Fibroblast of skin of left quadriceps (primary cell): Measurements from ENCODE around the gene HSD17B8.
A peak's percentile ranks its signal among the peaks of the same experiment; 100 is the strongest.
"Not testable (repeated sequence)": the region's sequence is repeated elsewhere in the genome, so short reads cannot be mapped to it uniquely, and the experiment has no call there.

Experiments used
- DNase-seq, 2 experiments: peaks; one replicate each; pipeline ENCODE4 v3.0.0-alpha.2; 2013; ENCODE audit warnings: low read depth in 2 of 2

The HSD17B8 gene

DNA sequence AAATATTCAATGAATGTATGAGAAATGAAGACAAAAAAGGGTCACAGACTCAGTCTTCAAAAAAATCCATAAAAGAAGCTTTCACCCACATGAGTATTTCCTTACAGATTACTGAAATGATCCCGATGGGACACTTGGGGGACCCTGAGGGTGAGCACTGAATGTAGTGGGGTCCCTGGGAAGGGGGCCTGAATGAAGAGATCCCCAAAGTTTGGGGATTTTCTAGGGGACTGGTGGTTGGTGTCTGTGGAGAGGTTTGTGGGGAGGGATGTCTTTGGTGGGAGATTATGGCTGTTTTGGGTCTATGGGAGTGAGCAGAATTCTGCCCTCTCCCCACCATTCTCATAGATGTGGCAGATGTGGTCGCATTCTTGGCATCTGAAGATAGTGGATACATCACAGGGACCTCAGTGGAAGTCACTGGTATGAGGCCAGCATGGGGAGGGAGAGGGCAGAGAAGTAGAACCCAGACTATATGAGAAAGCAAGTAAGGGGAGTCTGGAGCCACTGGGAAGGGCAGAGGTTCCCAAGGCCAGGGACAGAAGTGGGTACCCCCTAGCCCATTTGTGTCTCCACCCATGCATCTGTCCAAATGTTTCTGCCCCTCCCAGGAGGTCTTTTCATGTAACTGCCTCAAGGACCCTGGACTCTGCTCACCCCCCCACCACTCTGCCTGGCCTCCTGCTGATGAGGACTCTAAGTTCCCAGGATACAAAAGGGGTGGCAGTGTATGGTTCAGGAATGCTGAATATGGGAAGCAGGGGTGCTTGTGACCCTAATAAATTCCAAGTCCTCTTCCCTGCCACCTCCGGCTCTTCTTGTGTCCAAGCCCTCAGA, 1.8 kb downstream of the HSD17B8 start:
- DNase-seq, result no peak

DNA sequence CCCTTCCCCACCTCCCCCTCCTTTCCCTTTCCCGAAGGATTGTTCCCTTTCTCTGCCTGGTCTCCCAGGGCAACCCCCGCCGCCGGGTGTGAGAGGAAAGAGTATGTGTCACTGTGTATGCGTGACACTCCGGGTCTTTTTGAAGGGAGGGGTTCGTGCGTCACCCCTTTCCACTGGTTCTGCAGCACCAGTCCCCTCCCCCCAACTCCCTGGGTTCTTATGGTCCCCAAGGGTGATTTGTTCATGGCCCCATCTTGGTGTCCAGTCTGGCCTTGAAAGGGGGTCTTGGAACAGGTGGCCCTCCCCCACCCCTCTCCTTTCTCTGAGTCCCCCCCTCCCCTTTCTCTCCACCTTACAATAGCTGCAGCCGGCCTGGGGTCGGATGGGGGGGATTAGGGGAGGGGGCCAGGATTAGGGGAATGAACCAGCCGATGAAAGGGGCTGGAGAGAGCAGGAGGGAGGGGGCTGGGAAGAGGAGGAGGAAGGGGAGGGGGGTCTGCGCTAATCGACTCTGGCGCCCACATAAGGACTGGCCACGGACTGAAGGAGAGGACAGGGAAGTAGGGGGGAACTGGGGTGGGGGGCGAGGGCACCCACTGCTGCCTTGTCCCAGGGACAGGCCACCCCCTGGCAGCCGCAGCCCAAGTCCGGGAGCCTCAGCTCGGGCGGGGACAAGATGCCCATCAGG, 2.6 kb downstream of the HSD17B8 start:
- DNase-seq, result no peak

DNA sequence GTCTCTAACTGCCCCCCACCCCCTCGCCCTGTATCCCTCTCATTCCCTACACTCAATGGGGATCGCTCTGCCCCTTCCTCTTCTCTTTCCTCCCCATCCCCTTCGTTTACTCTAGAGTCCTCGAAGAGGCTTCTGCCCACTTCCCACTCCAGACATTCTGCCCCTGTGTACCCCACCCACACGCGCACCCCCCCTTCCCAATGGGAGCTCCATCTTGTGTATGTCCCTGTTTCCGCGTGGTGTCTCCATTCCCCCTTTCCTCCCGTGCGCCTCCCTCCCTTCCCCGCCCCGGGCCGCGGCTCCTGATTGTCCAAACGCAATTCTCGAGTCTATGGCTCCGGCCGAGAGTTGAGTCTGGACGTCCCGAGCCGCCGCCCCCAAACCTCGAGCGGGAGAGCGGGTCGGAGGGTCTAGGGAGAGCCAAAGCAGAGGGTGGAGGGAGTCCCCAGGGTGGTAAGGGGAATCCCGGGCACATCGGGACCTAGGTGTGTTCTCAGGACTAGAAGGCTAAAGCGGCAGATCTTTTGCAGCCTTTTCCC, 3.2 kb downstream of the HSD17B8 start:
- DNase-seq, result no peak

DNA sequence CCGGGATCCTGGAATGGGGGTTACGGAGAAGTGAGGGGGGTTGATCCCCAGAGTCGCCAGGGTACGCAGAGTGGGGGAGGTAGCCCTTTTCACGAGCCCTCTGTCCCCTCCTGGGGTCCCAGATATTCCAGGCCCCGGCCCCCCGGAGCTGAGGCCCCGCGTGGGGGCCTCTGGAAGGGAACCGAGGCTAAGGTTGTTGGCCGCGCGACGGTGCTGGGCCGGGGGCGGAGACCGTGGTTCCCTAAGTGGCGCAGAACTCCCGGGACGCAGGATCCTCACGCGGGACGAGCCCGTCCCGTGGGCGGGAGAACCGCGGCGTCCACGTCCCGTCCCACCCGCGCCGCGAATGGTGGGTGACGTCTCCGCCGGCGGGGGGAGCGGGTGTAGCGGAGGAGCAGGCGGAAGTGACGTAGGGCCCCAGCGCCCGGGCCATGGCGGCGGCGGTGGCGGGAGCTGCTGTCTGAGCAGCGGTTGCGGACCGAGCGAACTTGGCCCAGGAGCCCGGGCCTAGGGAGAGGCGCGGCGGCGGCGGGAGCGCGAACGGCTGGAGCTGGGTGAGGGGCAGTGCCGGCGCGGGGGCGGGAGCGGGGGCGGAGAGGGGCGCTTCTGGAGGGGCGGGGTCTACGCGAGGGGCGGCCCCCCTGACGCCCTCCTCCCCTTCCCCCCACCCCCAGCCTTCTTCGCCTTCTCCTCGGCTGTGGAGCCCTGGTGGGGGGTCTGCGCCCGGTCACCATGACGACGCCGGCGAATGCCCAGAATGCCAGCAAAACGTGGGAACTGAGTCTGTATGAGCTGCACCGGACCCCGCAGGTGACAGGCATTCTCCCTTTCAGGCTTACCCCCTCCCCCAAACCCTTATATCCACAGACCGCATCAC, 3.9 kb downstream of the HSD17B8 start, which contains the start of gene RING1:
TSS of gene RING1 (plus strand) at position 410 of the 877 bp plus-strand sequence. CDS start at position 733, 323 bp downstream.
- peak in 1 of 2 experiments; percentile 42 for DNase-seq

DNA sequence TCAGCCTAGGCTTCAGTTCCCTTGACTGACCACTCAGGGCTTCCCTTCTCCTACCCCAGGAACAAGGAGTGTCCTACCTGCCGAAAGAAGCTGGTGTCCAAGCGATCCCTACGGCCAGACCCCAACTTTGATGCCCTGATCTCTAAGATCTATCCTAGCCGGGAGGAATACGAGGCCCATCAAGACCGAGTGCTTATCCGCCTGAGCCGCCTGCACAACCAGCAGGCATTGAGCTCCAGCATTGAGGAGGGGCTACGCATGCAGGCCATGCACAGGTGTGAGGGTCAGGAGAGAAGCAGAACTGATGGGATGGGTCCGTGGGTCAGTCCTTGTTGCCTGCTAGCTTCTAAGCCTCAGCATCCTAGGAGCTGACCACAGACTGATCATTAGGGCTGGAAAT, 5.4 kb downstream of the HSD17B8 start:
- no peak for DNase-seq

DNA sequence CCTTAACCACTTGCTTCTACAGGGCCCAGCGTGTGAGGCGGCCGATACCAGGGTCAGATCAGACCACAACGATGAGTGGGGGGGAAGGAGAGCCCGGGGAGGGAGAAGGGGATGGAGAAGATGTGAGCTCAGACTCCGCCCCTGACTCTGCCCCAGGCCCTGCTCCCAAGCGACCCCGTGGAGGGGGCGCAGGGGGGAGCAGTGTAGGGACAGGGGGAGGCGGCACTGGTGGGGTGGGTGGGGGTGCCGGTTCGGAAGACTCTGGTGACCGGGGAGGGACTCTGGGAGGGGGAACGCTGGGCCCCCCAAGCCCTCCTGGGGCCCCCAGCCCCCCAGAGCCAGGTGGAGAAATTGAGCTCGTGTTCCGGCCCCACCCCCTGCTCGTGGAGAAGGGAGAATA, 6.7 kb downstream of the HSD17B8 start:
- DNase-seq, result no peak

DNA sequence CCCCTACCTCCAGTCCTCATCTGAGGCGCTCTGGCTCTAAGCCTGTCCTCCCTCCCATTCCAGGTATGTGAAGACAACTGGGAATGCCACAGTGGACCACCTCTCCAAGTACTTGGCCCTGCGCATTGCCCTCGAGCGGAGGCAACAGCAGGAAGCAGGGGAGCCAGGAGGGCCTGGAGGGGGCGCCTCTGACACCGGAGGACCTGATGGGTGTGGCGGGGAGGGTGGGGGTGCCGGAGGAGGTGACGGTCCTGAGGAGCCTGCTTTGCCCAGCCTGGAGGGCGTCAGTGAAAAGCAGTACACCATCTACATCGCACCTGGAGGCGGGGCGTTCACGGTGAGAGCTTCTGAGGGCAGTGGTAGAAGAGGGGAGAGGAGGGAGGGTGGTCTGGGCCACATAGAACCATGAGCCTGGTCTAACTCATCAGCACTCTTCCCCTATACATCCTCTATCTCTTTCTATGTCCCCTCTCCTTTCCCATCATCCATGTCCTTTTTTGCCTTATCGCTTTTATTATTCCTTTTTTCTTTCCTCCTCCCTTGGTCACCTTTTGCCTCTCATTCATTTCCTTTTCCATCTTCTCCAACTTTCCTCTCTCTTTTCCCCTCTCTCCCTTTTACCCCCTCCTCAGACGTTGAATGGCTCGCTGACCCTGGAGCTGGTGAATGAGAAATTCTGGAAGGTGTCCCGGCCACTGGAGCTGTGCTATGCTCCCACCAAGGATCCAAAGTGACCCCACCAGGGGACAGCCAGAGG, 7.4 kb downstream of the HSD17B8 start:
- no peak for DNase-seq

DNA sequence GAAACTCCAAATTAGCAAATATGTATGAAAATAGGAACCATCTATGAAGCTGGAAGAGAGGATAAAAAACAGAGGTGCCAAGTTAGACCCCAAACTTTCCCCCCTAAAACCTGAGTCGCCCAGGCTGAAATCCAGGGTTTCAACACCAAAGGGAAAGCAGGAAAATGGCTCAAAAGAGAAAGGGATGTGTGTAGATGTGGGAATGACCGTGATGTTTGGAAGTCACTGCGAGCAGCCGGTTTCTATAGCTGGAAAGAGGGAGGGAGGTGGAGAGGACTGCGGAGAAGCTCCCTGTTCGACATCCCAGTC, 8.4 kb downstream of the HSD17B8 start:
- DNase-seq, result no peak

DNA sequence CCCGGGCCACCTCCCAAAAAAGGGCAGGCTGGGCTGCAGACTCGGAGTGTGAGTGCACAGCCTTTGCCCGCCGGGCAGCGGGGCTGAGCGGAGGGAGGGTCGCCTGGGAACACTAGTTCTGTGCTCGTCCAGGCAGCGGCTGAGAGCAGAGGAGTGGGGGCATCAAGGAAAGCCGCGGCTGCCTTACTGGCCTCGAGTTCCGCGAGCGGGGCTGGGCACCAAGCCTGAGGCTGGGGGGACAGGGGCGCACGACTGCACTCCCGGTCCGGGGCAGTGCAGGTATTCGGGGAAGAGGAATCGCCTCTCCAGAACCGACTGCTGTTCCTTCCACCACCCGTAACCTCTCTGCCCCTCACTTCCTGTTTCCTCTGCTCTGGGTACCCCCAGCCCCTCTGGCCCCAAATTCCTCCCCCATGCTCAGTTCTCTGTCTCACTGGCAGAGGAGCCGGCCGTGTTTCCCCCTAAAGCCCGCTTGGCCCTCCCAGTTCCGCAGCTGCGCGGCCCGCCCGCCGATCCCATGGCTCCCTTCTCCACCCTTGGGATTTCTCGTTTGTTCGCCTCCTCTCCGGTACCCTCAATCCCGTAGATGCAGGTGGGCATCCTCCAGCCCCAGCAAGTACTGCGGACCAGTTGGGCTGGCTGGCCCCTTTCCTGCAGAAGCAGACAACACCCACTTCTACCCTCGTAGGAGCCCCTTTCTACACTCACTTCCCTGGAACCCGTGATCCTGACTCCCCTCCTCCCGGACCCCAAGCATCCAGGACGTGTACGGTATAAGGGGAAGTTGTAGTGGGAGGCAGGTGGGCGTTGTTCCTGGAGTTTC, 8.9 kb downstream of the HSD17B8 start:
- no peak for DNase-seq

DNA sequence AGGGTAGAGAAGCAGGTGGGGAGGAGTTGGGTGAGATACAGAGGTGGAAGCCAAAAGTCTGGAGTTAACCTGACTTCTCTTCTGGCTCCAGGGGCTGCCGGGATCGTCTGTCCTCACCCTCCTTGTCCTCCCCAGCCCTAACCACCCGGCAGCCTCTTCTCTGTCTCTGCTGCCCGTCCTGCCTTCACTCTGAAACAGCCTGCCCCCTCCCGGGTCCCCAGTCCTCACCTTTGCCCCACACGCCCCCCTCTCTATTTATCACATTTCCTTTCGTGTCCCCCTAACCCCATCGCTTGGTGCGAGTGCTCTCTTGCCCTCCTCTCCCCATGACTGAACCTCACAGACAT, 9.5 kb downstream of the HSD17B8 start:
- DNase-seq, result no peak

DNA sequence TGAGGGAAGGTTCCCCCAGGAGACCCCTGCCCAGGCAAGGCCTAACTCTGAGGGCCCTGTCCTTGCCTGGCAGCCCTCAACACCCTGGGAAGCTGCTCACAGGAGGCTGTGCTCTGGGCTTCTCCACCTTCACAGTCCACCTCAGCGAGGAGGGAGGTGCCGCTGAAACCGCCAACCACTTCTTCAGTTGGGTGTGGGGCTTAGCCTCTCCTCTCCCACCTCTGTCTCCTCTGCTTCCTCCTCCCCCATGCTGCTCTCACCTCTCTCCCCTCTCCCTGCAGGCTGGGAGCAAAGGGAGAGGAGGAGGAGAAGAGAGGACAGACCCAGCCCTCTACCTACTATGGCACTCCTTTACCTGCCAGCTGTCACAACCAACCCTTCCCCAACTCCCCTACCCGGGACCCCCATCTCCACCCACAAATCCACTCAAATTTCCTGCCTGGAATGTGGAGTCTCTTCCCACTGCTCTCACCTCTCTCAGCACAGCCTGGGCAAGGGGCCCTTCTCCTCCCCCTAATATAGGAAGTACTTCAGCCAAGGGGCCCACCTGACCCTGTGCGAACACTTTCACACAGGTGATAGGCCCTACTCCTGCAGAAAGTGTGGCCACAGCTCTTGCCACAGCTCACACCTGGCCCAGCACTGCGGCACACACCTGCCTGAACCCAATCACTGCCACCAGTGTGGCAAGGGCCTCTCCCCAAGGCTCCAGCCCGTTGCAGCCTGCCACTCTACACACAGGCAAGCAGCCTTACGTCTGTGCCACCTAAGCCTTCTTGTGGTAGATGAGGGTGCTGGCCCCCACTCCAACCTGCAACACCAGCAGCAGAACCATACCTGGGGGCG, 11.0 kb downstream of the HSD17B8 start:
- DNase-seq, result no peak

DNA sequence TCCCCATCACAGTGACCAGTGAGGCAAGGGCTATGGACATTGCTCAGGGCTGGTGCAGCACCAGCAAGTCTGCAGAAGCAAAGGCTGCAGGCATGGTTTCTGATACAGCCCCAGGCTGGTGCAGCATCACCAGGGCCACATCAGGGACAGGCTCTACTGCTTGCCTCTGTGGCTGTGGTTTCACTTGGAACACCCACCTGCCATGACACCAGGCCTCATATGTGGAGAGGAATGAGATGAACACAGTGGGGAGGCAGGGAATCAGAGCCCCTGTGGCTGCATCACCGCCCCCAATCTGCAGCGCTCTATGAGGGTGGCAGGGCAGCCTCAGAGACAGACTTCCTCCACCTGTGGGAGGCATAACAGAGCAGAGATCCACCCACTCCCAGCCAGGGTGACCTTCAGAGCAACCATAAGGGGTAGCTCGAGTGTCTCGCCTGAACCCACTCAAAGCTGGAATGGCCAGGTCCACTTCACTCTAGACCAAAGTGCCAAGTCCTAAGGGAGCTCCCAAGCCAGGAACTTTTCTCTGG, 11.7 kb downstream of the HSD17B8 start:
- DNase-seq, result no peak

DNA sequence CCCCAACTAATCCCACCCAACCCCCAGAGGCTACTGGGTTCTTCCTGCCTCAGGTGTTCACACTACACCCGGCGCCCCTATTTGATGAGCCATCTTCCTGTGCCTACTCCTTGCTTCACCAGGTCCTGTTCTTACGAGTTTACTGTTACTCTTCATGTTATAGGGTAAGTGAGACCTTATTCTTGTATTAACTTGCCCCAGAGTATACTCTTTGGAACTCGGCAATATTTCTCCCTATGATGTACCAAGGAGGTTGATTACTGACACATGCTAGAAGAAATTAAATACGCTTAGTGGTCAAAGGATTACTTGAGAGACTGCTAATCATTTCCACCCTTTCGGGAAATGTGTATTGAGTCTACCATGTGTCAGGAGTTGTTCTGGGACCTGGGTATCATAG, 12.8 kb downstream of the HSD17B8 start:
- DNase-seq, result no peak

DNA sequence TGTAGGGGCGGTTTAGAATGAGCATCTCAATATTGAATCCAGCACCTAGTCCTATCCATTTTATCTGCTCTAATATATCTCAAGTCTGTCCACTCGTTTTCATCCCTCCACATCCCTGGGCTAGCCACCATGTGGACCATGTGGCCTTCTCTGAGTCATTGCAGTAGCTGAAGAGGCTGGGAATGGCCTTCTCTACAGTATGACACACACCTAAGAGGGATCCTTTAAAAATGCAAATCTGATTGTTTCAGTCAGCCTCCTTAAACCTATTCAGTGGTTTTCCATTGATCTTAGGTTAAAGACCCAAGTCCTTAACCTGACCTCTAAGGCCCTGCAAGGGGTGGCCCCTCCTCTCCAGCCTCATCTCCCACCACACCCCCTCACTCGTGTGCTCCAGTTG, 13.2 kb downstream of the HSD17B8 start:
- DNase-seq, result no peak

DNA sequence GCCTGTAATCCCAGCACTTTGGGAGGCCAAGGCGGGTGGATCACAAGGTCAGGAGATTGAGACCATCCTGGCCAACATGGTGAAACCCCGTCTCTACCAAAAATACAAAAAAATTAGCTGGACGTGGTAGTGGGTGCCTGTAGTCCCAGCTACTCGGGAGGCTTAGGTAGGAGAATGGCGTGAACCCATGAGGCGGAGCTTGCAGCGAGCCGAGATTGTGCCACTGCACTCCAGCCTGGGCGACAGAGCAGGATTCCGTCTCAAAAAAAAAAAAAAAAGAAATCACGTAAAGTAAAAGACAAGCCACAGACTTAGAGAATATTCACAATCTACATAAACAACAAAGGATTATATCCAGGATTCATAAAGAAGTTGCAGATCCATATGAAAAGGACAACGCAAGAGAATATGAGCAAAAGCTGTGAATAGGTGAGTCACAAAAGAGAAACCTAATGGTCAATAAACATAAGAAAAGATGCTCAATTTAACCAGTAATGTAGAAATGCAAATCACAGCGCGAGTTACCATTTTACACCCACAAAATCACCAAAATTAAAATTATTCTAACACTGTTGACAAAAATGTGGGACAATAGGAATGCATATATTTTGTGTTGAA, 22.2 kb downstream of the HSD17B8 start:
- not testable (repeated sequence) for DNase-seq

DNA sequence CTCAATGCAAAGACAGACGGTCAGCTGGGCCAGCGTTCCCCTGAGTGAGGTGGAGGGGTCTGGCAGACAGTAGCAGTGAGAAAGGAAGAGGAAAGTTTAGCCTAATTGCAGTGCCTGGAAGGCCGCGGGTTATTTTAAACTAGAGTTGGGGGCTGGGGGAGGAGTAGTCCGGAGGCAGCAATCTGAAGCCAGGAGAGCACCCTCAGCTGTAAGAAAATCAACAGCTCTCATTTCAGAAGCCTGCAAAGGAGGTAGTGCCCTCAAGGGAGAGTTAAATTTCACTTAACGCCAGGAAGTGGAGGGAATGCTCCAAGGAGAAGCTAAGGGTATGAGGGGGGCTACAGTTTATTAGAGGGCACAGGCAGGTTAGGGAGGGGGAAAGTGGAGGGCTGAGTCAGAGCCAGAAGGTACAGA, 30.8 kb downstream of the HSD17B8 start:
- DNase-seq, result no peak

DNA sequence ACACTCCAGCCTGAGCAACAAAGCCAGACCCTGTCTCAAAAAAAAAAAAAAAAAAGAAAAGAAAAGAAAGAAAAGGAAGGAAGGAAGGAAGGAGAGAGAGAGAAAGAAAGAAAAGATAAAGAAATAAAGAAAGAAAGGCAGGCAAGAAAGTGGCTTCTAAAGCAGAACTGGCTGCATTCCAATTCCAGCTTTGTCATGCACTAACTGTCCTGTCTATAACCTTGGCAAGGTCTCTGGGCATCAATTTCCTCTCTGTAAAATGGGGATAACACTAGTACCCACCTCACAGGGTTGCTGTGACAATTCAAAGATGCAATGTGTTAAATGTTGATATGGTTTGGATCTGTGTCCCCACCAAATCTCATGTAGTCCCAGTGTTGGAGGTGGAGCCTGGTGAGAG, 31.9 kb downstream of the HSD17B8 start:
- DNase-seq, result no peak

DNA sequence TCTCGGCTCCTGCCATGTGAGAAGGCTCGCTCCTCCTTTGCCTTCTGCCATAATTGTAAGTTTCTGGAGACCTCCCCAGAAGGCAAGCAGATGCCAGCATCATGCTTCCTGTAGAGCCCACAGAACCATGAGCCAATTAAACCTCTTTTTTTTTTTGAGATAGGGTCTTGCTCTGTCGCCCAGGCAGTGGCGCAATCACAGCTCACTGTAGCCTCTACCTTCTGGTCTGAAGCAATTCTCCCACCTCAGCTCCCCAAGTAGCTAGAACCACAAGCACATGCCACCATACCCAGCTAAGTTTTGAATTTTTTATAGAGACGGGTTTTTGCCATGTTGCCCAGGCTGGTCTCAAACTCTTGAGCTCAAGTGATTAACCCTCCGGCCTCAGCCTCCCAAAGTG, 32.4 kb downstream of the HSD17B8 start:
- DNase-seq, result no peak

DNA sequence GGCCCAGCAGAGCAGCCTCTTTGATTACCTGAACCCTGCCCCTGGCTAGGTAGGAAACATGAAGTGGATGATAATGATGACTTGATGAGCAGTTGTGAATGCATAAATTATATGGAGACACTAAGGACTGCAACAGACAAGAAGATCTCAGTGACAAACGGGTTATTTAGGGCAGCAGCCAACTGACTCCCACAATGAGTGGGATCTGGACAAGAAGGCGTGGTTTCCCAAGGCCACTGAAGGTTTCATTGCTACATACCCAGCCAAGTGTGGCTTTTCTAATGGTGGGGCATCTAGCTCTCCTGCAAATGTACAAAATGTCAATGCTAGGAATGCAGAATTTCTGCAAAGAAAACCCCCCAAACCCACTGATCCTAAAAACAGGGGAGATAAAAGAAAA, 33.3 kb downstream of the HSD17B8 start:
- no peak for DNase-seq
